MCF 10A (cell line): ENCODE measurements around the gene SCAMP1. TPM values are rescaled to one million over a fixed set of nuclear protein-coding genes. Genes with fewer than 3 reads are reported as not detected.
A peak's percentile ranks its signal among the peaks of the same experiment; 100 is the strongest.
"Not testable (repeated sequence)": the region's sequence is repeated elsewhere in the genome, so short reads cannot be mapped to it uniquely, and the experiment has no call there.

Experiments
- BruUV-seq: library from RNA; stranded (reverse); fragments of 400-500 nt; replicated peaks from 2 replicates; lab custom pipeline; 2021; lab: Mats Ljungman, UMichigan
- CTCF ChIA-PET: fragments of 300-600 bp; sonication (Branson Sonifier 250); formaldehyde crosslinking; extraction: SDS; loops from one replicate; lab custom pipeline; 2021; ENCODE audit warnings: antibody characterized with exemption, inconsistent platforms; lab: Yijun Ruan, JAX
- POLR2A ChIA-PET: fragments of 300-600, 350-650 bp; sonication (Branson Sonifier 250); formaldehyde crosslinking; extraction: SDS; loops from one replicate; lab custom pipeline; 2020; ENCODE audit warnings: antibody characterized with exemption, inconsistent platforms; lab: Yijun Ruan, JAX
- DNase-seq: peaks from one replicate; pipeline ENCODE4 v3.0.0-alpha.2; 2018; ENCODE audit not compliant: unreplicated experiment
- H3K27ac Mint-ChIP-seq: one replicate; pipeline ENCODE4 v1.8.0; 2022; ENCODE audit warnings: mild to moderate bottlenecking, low read depth, mixed read lengths; ENCODE audit not compliant: unreplicated experiment
- H3K27me3 Mint-ChIP-seq: one replicate; pipeline ENCODE4 v1.8.0; 2022; ENCODE audit warnings: mixed read lengths; ENCODE audit not compliant: insufficient read depth, unreplicated experiment
- H3K36me3 Mint-ChIP-seq: one replicate; pipeline ENCODE4 v1.8.0; 2022; ENCODE audit warnings: mild to moderate bottlenecking, moderate library complexity, mixed read lengths; ENCODE audit not compliant: insufficient read depth, unreplicated experiment
- H3K4me1 Mint-ChIP-seq: one replicate; pipeline ENCODE4 v1.8.0; 2022; ENCODE audit warnings: mixed read lengths; ENCODE audit not compliant: insufficient read depth, unreplicated experiment
- H3K4me3 Mint-ChIP-seq: one replicate; pipeline ENCODE4 v1.8.0; 2022; ENCODE audit warnings: mild to moderate bottlenecking, moderate library complexity, mixed read lengths; ENCODE audit not compliant: unreplicated experiment
- H3K9me3 Mint-ChIP-seq: one replicate; pipeline ENCODE4 v1.8.0; 2022; ENCODE audit warnings: mixed read lengths; ENCODE audit not compliant: unreplicated experiment
- CTCF ChIP-seq: fragments of 200-600 bp; IDR thresholded peaks from one replicate; pipeline ENCODE4 v1.8.0; 2022; ENCODE audit warnings: antibody characterized with exemption, mild to moderate bottlenecking; ENCODE audit not compliant: unreplicated experiment
- intact Hi-C: fragments of 100-400 bp; cut with micrococcal nuclease; formaldehyde crosslinking; loops from 2 replicates; pipeline ENCODE4 v1.14.1; 2022
- total RNA-seq: library from RNA; stranded (reverse); gene quantifications from 2 replicates; pipeline ENCODE4 v1.2.3, GENCODE V29; 2022

Gene SCAMP1
- total RNA-seq, 1 experiment from 2014 or later = 26.1 TPM

GRCh38 chr5:78376315-78376714, 15.9 kb downstream of the SCAMP1 start:
- peaks cover 17% of the 10 kb centered on the region for H3K4me1 Mint-ChIP-seq
- ChIA-PET POLR2A (interaction anchor here (0.6 to 2.2 kb wide), 2 partner anchors 16 to 58 kb away, joined by 3 to 13 read pairs; partner anchors contain the start of gene SCAMP1), CTCF (interaction anchor here (0.5 kb wide), 1 partner anchor 349 kb away, joined by 4 read pairs; no protein-coding TSS in a partner anchor)
- DNase-seq = no peak
- BruUV-seq = no TSS peak
- H3K27me3 Mint-ChIP-seq = no peaks in the 10 kb centered on the region
- no peak for TF ChIP-seq CTCF
- intact Hi-C loops = no loop called here
- H3K27ac Mint-ChIP-seq = peak overlapping the region; percentile 57
- no peaks in the 10 kb centered on the region for H3K9me3 Mint-ChIP-seq
- H3K36me3 Mint-ChIP-seq = no peaks in the 10 kb centered on the region
- H3K4me3 Mint-ChIP-seq = no peak overlapping the region

- intact Hi-C loops = no loop called here
- POLR2A ChIA-PET = interaction anchor here (0.6 to 2.2 kb wide), 6 partner anchors 9 to 608 kb away, joined by 3 to 13 read pairs (median 3); partner anchors contain the start of genes ARSB and SCAMP1
- H3K36me3 Mint-ChIP-seq = no peaks in the 10 kb centered on the region
- peak overlapping the region; percentile 57 for H3K27ac Mint-ChIP-seq
- H3K27me3 Mint-ChIP-seq = no peaks in the 10 kb centered on the region
- no TSS peak for BruUV-seq
- no peak for TF ChIP-seq CTCF
- peak; percentile 71 for DNase-seq
- H3K4me1 Mint-ChIP-seq = peaks cover 17% of the 10 kb centered on the region
- H3K4me3 Mint-ChIP-seq = peak overlapping the region; percentile 31
- no peaks in the 10 kb centered on the region for H3K9me3 Mint-ChIP-seq
- CTCF ChIA-PET = interaction anchor here (0.9 to 1.3 kb wide), 2 partner anchors 17 to 91 kb away, joined by 3 to 4 read pairs; partner anchors contain the start of gene SCAMP1
Measured at GRCh38 chr5:78377056-78377717, 16.8 kb downstream of the SCAMP1 start.

GRCh38 chr5:78377718-78378105, 17.3 kb downstream of the SCAMP1 start:
- Mint-ChIP-seq H3K4me3 (no peak overlapping the region), H3K27me3 (no peaks in the 10 kb centered on the region), H3K36me3 (no peaks in the 10 kb centered on the region), H3K27ac (peak overlapping the region; percentile 57), H3K9me3 (no peaks in the 10 kb centered on the region), H3K4me1 (peaks cover 17% of the 10 kb centered on the region)
- no peak for TF ChIP-seq CTCF
- BruUV-seq = no TSS peak
- ChIA-PET POLR2A (interaction anchor here (1.0 to 2.2 kb wide), 5 partner anchors 9 to 607 kb away, joined by 3 to 13 read pairs (median 3); partner anchors contain the start of genes ARSB and SCAMP1), CTCF (interaction anchor here (1.1 to 1.3 kb wide), 2 partner anchors 10 to 90 kb away, joined by 3 to 4 read pairs; no protein-coding TSS in a partner anchor)
- intact Hi-C loops = no loop called here
- no peak for DNase-seq

- H3K27me3 Mint-ChIP-seq = no peaks in the 10 kb centered on the region
- intact Hi-C loops = no loop called here
Measured at GRCh38 chr5:78387468-78388153, 27.2 kb downstream of the SCAMP1 start.

GRCh38 chr5:78391357-78391756, 30.9 kb downstream of the SCAMP1 start:
- H3K36me3 Mint-ChIP-seq, BruUV-seq, POLR2A ChIA-PET, H3K9me3 Mint-ChIP-seq, CTCF ChIA-PET, intact Hi-C loops, H3K4me1 Mint-ChIP-seq, H3K4me3 Mint-ChIP-seq, H3K27me3 Mint-ChIP-seq, DNase-seq, H3K27ac Mint-ChIP-seq: not testable (repeated sequence)

More at GRCh38 chr5:78387468-78388153, 27.2 kb downstream of the SCAMP1 start:
- BruUV-seq = no TSS peak
- H3K4me1 Mint-ChIP-seq = no peaks in the 10 kb centered on the region
- peaks cover 9% of the 10 kb centered on the region for H3K9me3 Mint-ChIP-seq
- DNase-seq = no peak
- CTCF ChIA-PET = interaction anchor here (0.7 kb wide), 1 partner anchor 10 kb away, joined by 3 read pairs; no protein-coding TSS in a partner anchor
- H3K4me3 Mint-ChIP-seq = no peak overlapping the region
- no peak for TF ChIP-seq CTCF
- H3K36me3 Mint-ChIP-seq = no peaks in the 10 kb centered on the region
- POLR2A ChIA-PET = interaction anchor here (0.6 kb wide), 2 partner anchors 162 to 372 kb away, joined by 3 to 4 read pairs; no protein-coding TSS in a partner anchor
- H3K27ac Mint-ChIP-seq = no peak overlapping the region
